HepG2 (cell line): ENCODE data around the gene FN1. TPM values are rescaled to one million over a fixed set of nuclear protein-coding genes. Genes with fewer than 3 reads are reported as not detected.

Experiments
- FOSL2 ChIP-seq: sonication (generic); formaldehyde crosslinking; IDR thresholded peaks from 2 replicates; pipeline ENCODE4 v1.4.0; 2020; ENCODE audit warnings: missing genetic modification reagents
- FOXO1 ChIP-seq: sonication (generic); formaldehyde crosslinking; IDR thresholded peaks from 2 replicates; pipeline ENCODE4 v1.4.0; 2020; ENCODE audit warnings: missing genetic modification reagents
- ISL2 ChIP-seq: sonication (generic); formaldehyde crosslinking; IDR thresholded peaks from 2 replicates; pipeline ENCODE4 v1.5.0; 2020; ENCODE audit warnings: missing genetic modification reagents
- KAT7 ChIP-seq: IDR thresholded peaks from 2 replicates; pipeline ENCODE4 v1.6.1; 2018; ENCODE audit warnings: borderline replicate concordance, missing compliant biosample characterization
- RARA ChIP-seq: IDR thresholded peaks from 2 replicates; pipeline ENCODE4 v1.6.1; 2016; ENCODE audit warnings: missing genetic modification reagents, missing compliant biosample characterization
- SAP130 ChIP-seq: IDR thresholded peaks from 2 replicates; pipeline ENCODE4 v1.6.1; 2016; ENCODE audit warnings: low read depth
- SOX13 ChIP-seq, 3 experiments: fragments of 450-650 bp in 1 of 3; sonication (generic) in 1 of 3; formaldehyde crosslinking in 1 of 3; IDR thresholded peaks in 2 of 3; conservative IDR thresholded peaks in 1 of 3; 2 replicates each; pipeline versions ENCODE4 v1.5.0 to v1.6.1; 2016 to 2020; ENCODE audit warnings: antibody characterized with exemption in 1 of 3, mild to moderate bottlenecking in 1 of 3, missing compliant biosample characterization in 1 of 3, missing genetic modification reagents in 1 of 3, moderate library complexity in 1 of 3
- SOX6 ChIP-seq, 2 experiments: fragments of 450-650 bp in 1 of 2; sonication (generic) in 1 of 2; formaldehyde crosslinking in 1 of 2; IDR thresholded peaks; 2 replicates each; pipeline versions ENCODE4 v1.4.0 to v1.6.1; 2017 to 2020; ENCODE audit warnings: antibody characterized with exemption in 1 of 2, mild to moderate bottlenecking in 1 of 2, missing genetic modification reagents in 1 of 2
- SSRP1 ChIP-seq: IDR thresholded peaks from 2 replicates; pipeline ENCODE4 v1.6.1; 2016; ENCODE audit warnings: control low read depth
- ZC3H13 ChIP-seq: sonication (generic); formaldehyde crosslinking; IDR thresholded peaks from 2 replicates; pipeline ENCODE4 v1.8.1; 2023; ENCODE audit warnings: mild to moderate bottlenecking, missing genetic modification reagents, moderate library complexity
- ZNF10 ChIP-seq: sonication (generic); formaldehyde crosslinking; IDR thresholded peaks from 2 replicates; pipeline ENCODE4 v1.4.0; 2020; ENCODE audit warnings: mild to moderate bottlenecking, low read depth, missing genetic modification reagents, borderline replicate concordance
- ZNF446 ChIP-seq: sonication (generic); formaldehyde crosslinking; IDR thresholded peaks from 2 replicates; pipeline ENCODE4 v1.5.0; 2020; ENCODE audit warnings: mild to moderate bottlenecking, missing genetic modification reagents
- ZNF564 ChIP-seq: sonication (generic); formaldehyde crosslinking; IDR thresholded peaks from 2 replicates; pipeline ENCODE4 v1.8.1; 2023; ENCODE audit warnings: mild to moderate bottlenecking, missing genetic modification reagents
- ZNF670 ChIP-seq: sonication (generic); formaldehyde crosslinking; IDR thresholded peaks from 2 replicates; pipeline ENCODE4 v1.8.0; 2022; ENCODE audit warnings: mild to moderate bottlenecking, missing genetic modification reagents, borderline replicate concordance
- ZSCAN25 ChIP-seq: sonication (generic); formaldehyde crosslinking; IDR thresholded peaks from 2 replicates; pipeline ENCODE4 v1.8.0; 2022; ENCODE audit warnings: mild to moderate bottlenecking, missing genetic modification reagents
- polyA plus RNA-seq, 8 experiments: library from polyadenylated mRNA; depleted of rRNA in 3 of 8; stranded (reverse) in 7 of 8; unstranded in 1 of 8; fragments of >200 nt; fragmentation: Illumina TruSeq in 4 of 8; extraction: Trizol in 4 of 8; gene quantifications; 2 replicates each; pipeline versions ENCODE4 v1.2.1 to v1.2.3, GENCODE V29; 2011 to 2016; ENCODE audit warnings: low read depth in 4 of 8, missing spikeins in 1 of 8, mixed read lengths in 1 of 8; ENCODE audit not compliant: insufficient read depth in 1 of 8
- total RNA-seq, 5 experiments: library from RNA; depleted of rRNA; stranded (reverse); fragments of >200 nt; fragmentation: Illumina TruSeq; extraction: Trizol; gene quantifications; 2 replicates each; pipeline ENCODE4 v1.2.3, GENCODE V29; 2016; ENCODE audit warnings: low read depth in 1 of 5
- TF ChIP-seq, protein P1 (sequence below): sonication (generic); formaldehyde crosslinking; IDR thresholded peaks from 2 replicates; pipeline ENCODE4 v1.4.0; 2020; ENCODE audit warnings: mild to moderate bottlenecking, missing genetic modification reagents
- TF ChIP-seq, protein P2 (sequence below): sonication (generic); formaldehyde crosslinking; IDR thresholded peaks from 2 replicates; pipeline ENCODE4 v1.4.0; 2020; ENCODE audit warnings: missing genetic modification reagents, borderline replicate concordance
- TF ChIP-seq, protein P3 (sequence below): sonication (generic); formaldehyde crosslinking; IDR thresholded peaks from 2 replicates; pipeline ENCODE4 v1.5.0; 2020; ENCODE audit warnings: missing genetic modification reagents
- TF ChIP-seq, protein P4 (sequence below): IDR thresholded peaks from 2 replicates; pipeline ENCODE4 v1.4.0; 2020; ENCODE audit warnings: mild to moderate bottlenecking, missing genetic modification reagents

FN1 gene
- total and polyA plus RNA-seq, 2 of the 13 experiments (the other 11 are each of a cell fraction or from before 2014, with no cell fraction given): 1,847 to 6,471 TPM

DNA sequence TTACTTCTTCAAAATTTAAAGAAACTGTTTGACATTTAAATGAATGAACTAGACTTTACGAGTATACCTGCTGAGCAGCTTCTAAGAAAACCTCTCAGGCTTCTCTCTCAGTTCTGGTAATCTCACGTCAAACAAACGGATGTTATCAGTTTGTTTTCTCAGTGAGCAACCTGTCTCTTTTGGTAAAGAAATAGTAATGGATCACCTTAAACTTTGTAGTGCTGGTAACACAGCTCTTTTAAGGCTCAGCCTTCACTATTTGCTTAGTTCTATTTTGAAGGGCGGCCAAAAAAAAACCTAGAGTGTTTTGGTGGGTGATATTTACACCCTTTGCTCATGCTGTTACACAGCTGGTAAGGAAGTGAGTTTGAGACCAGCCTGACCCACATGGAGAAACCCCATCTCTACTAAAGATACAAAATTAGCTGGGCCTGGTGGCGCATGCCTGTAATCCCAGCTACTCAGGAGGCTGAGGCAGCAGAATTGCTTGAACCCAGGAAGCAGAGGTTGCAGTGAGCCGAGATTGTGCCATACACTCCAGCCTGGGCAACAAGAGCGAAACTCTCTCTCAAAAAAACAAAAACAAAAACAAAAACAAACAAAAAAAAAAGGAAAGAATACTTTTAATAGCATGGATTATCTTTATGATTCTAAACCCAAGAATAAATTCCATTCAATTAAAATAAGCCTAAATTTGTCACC lies 15.9 kb downstream of the FN1 start (continued):
- TF ChIP-seq FOXO1 (CRISPR knock-in tag): peak; percentile 29; the same call in 1 of the 2 replicates
- no peak for TF ChIP-seq ZSCAN25
- TF ChIP-seq ISL2 (CRISPR knock-in tag): peak; percentile 92
- 0 out of 2 replicates have a peak, but pooled peaks have one; percentile 52 for TF ChIP-seq SSRP1 (CRISPR knock-in tag)
- TF ChIP-seq, protein P1, sequence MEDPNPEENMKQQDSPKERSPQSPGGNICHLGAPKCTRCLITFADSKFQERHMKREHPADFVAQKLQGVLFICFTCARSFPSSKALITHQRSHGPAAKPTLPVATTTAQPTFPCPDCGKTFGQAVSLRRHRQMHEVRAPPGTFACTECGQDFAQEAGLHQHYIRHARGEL (CRISPR knock-in tag): no peak
- peak; percentile 48; the same call in 1 of the 2 replicates for TF ChIP-seq RARA
- peak; percentile 60 for TF ChIP-seq FOSL2 (CRISPR knock-in tag)
- TF ChIP-seq ZNF10 (CRISPR knock-in tag): no peak
- TF ChIP-seq, protein P2, sequence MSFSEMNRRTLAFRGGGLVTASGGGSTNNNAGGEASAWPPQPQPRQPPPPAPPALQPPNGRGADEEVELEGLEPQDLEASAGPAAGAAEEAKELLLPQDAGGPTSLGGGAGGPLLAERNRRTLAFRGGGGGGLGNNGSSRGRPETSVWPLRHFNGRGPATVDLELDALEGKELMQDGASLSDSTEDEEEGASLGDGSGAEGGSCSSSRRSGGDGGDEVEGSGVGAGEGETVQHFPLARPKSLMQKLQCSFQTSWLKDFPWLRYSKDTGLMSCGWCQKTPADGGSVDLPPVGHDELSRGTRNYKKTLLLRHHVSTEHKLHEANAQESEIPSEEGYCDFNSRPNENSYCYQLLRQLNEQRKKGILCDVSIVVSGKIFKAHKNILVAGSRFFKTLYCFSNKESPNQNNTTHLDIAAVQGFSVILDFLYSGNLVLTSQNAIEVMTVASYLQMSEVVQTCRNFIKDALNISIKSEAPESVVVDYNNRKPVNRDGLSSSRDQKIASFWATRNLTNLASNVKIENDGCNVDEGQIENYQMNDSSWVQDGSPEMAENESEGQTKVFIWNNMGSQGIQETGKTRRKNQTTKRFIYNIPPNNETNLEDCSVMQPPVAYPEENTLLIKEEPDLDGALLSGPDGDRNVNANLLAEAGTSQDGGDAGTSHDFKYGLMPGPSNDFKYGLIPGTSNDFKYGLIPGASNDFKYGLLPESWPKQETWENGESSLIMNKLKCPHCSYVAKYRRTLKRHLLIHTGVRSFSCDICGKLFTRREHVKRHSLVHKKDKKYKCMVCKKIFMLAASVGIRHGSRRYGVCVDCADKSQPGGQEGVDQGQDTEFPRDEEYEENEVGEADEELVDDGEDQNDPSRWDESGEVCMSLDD (CRISPR knock-in tag): 0 out of 2 replicates have a peak, but pooled peaks have one; percentile 30
- TF ChIP-seq, protein P3, sequence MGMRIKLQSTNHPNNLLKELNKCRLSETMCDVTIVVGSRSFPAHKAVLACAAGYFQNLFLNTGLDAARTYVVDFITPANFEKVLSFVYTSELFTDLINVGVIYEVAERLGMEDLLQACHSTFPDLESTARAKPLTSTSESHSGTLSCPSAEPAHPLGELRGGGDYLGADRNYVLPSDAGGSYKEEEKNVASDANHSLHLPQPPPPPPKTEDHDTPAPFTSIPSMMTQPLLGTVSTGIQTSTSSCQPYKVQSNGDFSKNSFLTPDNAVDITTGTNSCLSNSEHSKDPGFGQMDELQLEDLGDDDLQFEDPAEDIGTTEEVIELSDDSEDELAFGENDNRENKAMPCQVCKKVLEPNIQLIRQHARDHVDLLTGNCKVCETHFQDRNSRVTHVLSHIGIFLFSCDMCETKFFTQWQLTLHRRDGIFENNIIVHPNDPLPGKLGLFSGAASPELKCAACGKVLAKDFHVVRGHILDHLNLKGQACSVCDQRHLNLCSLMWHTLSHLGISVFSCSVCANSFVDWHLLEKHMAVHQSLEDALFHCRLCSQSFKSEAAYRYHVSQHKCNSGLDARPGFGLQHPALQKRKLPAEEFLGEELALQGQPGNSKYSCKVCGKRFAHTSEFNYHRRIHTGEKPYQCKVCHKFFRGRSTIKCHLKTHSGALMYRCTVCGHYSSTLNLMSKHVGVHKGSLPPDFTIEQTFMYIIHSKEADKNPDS: peak; percentile 58; the same call in 1 of the 2 replicates
- 0 out of 2 replicates have a peak, but pooled peaks have one; percentile 13 for TF ChIP-seq ZNF670
- TF ChIP-seq ZNF446 (CRISPR knock-in tag): no peak
- TF ChIP-seq ZNF564 (CRISPR knock-in tag): 0 out of 2 replicates have a peak, but pooled peaks have one; percentile 35
- TF ChIP-seq SOX6 (IDR thresholded peaks at IDR 0.05): no peak
- TF ChIP-seq SOX6 (CRISPR knock-in tag; IDR thresholded peaks at IDR 0.05): no peak; the same call in 1 of the 2 replicates
- 0 out of 2 replicates have a peak, but pooled peaks have one; percentile 9 for TF ChIP-seq KAT7 (CRISPR knock-in tag)
- TF ChIP-seq SAP130: peak; percentile 69
- TF ChIP-seq SOX13 (IDR thresholded peaks at IDR 0.05): peak; percentile 20; the same call in 1 of the 2 replicates
- TF ChIP-seq SOX13 (CRISPR knock-in tag; conservative IDR thresholded peaks at IDR 0.05 in 1 of 2, IDR thresholded peaks at IDR 0.05 in 1 of 2): peak in 1 of 2 experiments; percentile 72; a peak in 1 of 4 replicates
- TF ChIP-seq ZC3H13 (CRISPR knock-in tag): no peak
- TF ChIP-seq, protein P4, sequence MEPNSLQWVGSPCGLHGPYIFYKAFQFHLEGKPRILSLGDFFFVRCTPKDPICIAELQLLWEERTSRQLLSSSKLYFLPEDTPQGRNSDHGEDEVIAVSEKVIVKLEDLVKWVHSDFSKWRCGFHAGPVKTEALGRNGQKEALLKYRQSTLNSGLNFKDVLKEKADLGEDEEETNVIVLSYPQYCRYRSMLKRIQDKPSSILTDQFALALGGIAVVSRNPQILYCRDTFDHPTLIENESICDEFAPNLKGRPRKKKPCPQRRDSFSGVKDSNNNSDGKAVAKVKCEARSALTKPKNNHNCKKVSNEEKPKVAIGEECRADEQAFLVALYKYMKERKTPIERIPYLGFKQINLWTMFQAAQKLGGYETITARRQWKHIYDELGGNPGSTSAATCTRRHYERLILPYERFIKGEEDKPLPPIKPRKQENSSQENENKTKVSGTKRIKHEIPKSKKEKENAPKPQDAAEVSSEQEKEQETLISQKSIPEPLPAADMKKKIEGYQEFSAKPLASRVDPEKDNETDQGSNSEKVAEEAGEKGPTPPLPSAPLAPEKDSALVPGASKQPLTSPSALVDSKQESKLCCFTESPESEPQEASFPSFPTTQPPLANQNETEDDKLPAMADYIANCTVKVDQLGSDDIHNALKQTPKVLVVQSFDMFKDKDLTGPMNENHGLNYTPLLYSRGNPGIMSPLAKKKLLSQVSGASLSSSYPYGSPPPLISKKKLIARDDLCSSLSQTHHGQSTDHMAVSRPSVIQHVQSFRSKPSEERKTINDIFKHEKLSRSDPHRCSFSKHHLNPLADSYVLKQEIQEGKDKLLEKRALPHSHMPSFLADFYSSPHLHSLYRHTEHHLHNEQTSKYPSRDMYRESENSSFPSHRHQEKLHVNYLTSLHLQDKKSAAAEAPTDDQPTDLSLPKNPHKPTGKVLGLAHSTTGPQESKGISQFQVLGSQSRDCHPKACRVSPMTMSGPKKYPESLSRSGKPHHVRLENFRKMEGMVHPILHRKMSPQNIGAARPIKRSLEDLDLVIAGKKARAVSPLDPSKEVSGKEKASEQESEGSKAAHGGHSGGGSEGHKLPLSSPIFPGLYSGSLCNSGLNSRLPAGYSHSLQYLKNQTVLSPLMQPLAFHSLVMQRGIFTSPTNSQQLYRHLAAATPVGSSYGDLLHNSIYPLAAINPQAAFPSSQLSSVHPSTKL (CRISPR knock-in tag): peak; percentile 69
